Panc1 (cell line): ENCODE measurements around the gene SIRT5. TPM values are rescaled to one million over a fixed set of nuclear protein-coding genes. Genes with fewer than 3 reads are reported as not detected.
A peak's percentile ranks its signal among the peaks of the same experiment; 100 is the strongest.

Experiments used
- ATAC-seq: fragments of 200-7000 bp; cut with Tn5 transposase; 2 replicates; pipeline ENCODE4 v1.9.1; 2020; ENCODE audit warnings: mild to moderate bottlenecking, moderate library complexity
- BruUV-seq: library from RNA; stranded (reverse); fragments of 400-500 nt; replicated peaks from 2 replicates; lab custom pipeline; 2021; lab: Mats Ljungman, UMichigan
- CTCF ChIA-PET: fragments of 300-600 bp; sonication (Branson Sonifier 250); formaldehyde crosslinking; loops from one replicate; lab custom pipeline; 2022; ENCODE audit warnings: antibody characterized with exemption; lab: Charles Lee
- POLR2A ChIA-PET: fragments of 300-600 bp; sonication (Branson Sonifier 250); formaldehyde crosslinking; loops from one replicate; lab custom pipeline; 2022; ENCODE audit warnings: antibody characterized with exemption; lab: Charles Lee
- DNase-seq: peaks from one replicate; pipeline ENCODE4 v3.0.0-alpha.2; 2010; ENCODE audit warnings: low read depth, low spot score
- H3K27ac ChIP-seq: 2 replicates; pipeline ENCODE4 v1.5.1; 2011; ENCODE audit warnings: mild to moderate bottlenecking, low read length, inconsistent platforms
- H3K27me3 ChIP-seq: fragments of 200-500 bp; sonication (Bioruptor generic); 2 replicates; pipeline ENCODE4 v1.6.0; 2014; ENCODE audit warnings: low read length, inconsistent platforms; ENCODE audit not compliant: control insufficient read depth, insufficient read depth
- H3K36me3 ChIP-seq: fragments of 200-500 bp; sonication (Bioruptor generic); 2 replicates; pipeline ENCODE4 v1.5.1; 2014; ENCODE audit warnings: inconsistent platforms, mild to moderate bottlenecking, low read length, moderate library complexity; ENCODE audit not compliant: control insufficient read depth, insufficient read depth
- H3K4me1 ChIP-seq: 2 replicates; pipeline ENCODE4 v1.5.1; 2011; ENCODE audit warnings: inconsistent platforms, mild to moderate bottlenecking, low read length, moderate library complexity; ENCODE audit not compliant: control insufficient read depth, insufficient read depth
- H3K4me3 ChIP-seq, 2 experiments: 2 replicates each; pipeline ENCODE4 v1.5.1; 2011 to 2012; ENCODE audit warnings: low read depth in 2 of 2, low read length in 2 of 2, mild to moderate bottlenecking in 2 of 2, inconsistent platforms in 1 of 2, moderate library complexity in 1 of 2
- H3K9me3 ChIP-seq: fragments of 200-500 bp; sonication (Bioruptor generic); 2 replicates; pipeline ENCODE4 v1.5.1; 2014; ENCODE audit warnings: low read depth, mild to moderate bottlenecking, inconsistent platforms, low read length, moderate library complexity; ENCODE audit not compliant: control insufficient read depth, insufficient read depth
- POLR2AphosphoS5 ChIP-seq: IDR thresholded peaks from 2 replicates; pipeline ENCODE4 v1.6.1; 2012; ENCODE audit warnings: mild to moderate bottlenecking, low read depth, low read length, moderate library complexity
- SIN3A ChIP-seq: IDR thresholded peaks from 2 replicates; pipeline ENCODE4 v1.6.1; 2012; ENCODE audit warnings: low read depth, mild to moderate bottlenecking, low read length, moderate library complexity, borderline replicate concordance; ENCODE audit not compliant: insufficient read depth
- TCF7L2 ChIP-seq: IDR thresholded peaks from 2 replicates; pipeline ENCODE4 v1.6.1; 2011; ENCODE audit warnings: mild to moderate bottlenecking, low read depth, low read length, inconsistent platforms
- in situ Hi-C: cut with HindIII; loops from 2 replicates; pipeline ENCODE4 v1.10.0; 2016; ENCODE audit warnings: low sequenced_read_pairs, low pct_unique_long_range_greater_than_20kb
- intact Hi-C: fragments of 100-400 bp; cut with micrococcal nuclease; formaldehyde crosslinking; loops from one replicate; pipeline ENCODE4 v1.10.0; 2022; ENCODE audit not compliant: unreplicated experiment
- total RNA-seq: library from RNA; stranded (reverse); gene quantifications from one replicate; pipeline ENCODE4 v1.2.1, GENCODE V29; 2021; ENCODE audit not compliant: unreplicated experiment
- TF ChIP-seq, protein P1 (sequence below): fragments of 450-650 bp; IDR thresholded peaks from 2 replicates; pipeline ENCODE4 v1.5.1; 2017; ENCODE audit warnings: mild to moderate bottlenecking
- TF ChIP-seq, protein P2 (sequence below), 2 experiments: IDR thresholded peaks; 2 replicates each; pipeline ENCODE4 v1.6.1; 2011 to 2012; ENCODE audit warnings: low read depth in 2 of 2, control low read depth in 1 of 2, low read length in 1 of 2, mild to moderate bottlenecking in 1 of 2, moderate library complexity in 1 of 2; ENCODE audit not compliant: insufficient read depth in 1 of 2

SIRT5 gene
- total RNA-seq, 1 experiment from 2014 or later: 11.0 TPM

DNA sequence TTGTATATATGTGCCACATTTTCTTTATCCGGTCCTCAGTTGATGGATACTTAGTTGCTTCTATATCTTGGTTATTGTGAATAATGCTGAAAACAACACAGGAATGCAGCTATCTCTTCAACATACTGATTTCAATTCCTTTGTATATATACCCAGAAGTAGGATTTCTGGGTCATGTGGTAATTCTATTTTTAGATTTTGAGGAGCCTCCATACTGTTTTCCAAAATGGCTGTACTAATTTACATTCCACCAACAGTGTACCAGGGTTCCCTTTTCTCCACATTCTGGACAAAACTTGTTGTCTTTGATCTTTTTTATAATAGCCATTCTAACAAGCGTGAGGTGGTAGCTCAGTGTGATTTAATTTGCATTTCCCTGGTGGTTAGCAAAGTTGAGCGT lies 1.6 kb downstream of the SIRT5 start:
- no peak for TF ChIP-seq SIN3A
- TF ChIP-seq, protein P1, sequence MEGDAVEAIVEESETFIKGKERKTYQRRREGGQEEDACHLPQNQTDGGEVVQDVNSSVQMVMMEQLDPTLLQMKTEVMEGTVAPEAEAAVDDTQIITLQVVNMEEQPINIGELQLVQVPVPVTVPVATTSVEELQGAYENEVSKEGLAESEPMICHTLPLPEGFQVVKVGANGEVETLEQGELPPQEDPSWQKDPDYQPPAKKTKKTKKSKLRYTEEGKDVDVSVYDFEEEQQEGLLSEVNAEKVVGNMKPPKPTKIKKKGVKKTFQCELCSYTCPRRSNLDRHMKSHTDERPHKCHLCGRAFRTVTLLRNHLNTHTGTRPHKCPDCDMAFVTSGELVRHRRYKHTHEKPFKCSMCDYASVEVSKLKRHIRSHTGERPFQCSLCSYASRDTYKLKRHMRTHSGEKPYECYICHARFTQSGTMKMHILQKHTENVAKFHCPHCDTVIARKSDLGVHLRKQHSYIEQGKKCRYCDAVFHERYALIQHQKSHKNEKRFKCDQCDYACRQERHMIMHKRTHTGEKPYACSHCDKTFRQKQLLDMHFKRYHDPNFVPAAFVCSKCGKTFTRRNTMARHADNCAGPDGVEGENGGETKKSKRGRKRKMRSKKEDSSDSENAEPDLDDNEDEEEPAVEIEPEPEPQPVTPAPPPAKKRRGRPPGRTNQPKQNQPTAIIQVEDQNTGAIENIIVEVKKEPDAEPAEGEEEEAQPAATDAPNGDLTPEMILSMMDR: no peak
- TF ChIP-seq, protein P2, sequence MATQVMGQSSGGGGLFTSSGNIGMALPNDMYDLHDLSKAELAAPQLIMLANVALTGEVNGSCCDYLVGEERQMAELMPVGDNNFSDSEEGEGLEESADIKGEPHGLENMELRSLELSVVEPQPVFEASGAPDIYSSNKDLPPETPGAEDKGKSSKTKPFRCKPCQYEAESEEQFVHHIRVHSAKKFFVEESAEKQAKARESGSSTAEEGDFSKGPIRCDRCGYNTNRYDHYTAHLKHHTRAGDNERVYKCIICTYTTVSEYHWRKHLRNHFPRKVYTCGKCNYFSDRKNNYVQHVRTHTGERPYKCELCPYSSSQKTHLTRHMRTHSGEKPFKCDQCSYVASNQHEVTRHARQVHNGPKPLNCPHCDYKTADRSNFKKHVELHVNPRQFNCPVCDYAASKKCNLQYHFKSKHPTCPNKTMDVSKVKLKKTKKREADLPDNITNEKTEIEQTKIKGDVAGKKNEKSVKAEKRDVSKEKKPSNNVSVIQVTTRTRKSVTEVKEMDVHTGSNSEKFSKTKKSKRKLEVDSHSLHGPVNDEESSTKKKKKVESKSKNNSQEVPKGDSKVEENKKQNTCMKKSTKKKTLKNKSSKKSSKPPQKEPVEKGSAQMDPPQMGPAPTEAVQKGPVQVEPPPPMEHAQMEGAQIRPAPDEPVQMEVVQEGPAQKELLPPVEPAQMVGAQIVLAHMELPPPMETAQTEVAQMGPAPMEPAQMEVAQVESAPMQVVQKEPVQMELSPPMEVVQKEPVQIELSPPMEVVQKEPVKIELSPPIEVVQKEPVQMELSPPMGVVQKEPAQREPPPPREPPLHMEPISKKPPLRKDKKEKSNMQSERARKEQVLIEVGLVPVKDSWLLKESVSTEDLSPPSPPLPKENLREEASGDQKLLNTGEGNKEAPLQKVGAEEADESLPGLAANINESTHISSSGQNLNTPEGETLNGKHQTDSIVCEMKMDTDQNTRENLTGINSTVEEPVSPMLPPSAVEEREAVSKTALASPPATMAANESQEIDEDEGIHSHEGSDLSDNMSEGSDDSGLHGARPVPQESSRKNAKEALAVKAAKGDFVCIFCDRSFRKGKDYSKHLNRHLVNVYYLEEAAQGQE (IDR thresholded peaks at IDR 0.05; ENCODE audit: insufficient read depth in 1 of 2, low read depth in 2 of 2, low read length in 1 of 2): no peak
- TF ChIP-seq TCF7L2: no peak
- no peak for TF ChIP-seq POLR2AphosphoS5
- no peak for DNase-seq
- H3K4me1 ChIP-seq: peaks cover 11% of the 10 kb centered on the region; the same call in 1 of the 2 replicates
- ATAC-seq: no peak
- ChIA-PET CTCF (no interaction called here), POLR2A (no interaction called here)
- BruUV-seq: TSS peak; percentile 71
- intact Hi-C loops (loop anchor here (10.0 kb wide), 1 partner anchor 241 kb away; no protein-coding TSS in a partner anchor), in situ Hi-C loops (no loop called here)
- no peak overlapping the region for H3K27ac ChIP-seq
- H3K27me3 ChIP-seq: no peaks in the 10 kb centered on the region
- H3K9me3 ChIP-seq: no peaks in the 10 kb centered on the region
- no peak overlapping the region for H3K4me3 ChIP-seq
- H3K36me3 ChIP-seq: no peaks in the 10 kb centered on the region

DNA sequence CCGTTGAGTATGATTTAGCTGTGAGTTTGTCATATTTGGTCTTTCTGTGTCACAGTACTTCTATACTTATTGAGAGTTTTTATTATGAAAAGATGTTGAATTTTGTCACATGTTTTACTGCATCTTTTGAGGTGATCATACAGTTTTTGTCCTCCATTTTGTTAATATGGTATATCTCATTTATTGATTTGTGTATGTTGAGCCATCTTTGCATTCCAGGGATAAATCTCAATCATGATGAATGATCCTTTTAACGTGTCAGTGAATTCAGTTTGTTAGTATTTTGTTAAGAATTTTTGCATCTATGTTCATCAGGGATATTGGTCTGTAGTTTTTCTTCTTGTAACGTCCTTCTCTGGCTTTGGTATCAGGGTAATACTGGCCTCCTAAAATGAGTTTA lies 3.5 kb downstream of the SIRT5 start:
- ATAC-seq: no peak
- BruUV-seq: no TSS peak
- DNase-seq: no peak
- H3K27me3 ChIP-seq: no peaks in the 10 kb centered on the region
- no peak overlapping the region for H3K27ac ChIP-seq
- ChIA-PET CTCF (no interaction called here), POLR2A (no interaction called here)
- no peaks in the 10 kb centered on the region; the same call in 1 of the 2 replicates for H3K36me3 ChIP-seq
- intact Hi-C loops: loop anchor here (10.0 kb wide), 1 partner anchor 243 kb away; no protein-coding TSS in a partner anchor
- in situ Hi-C loops: no loop called here
- H3K4me1 ChIP-seq: peaks cover 11% of the 10 kb centered on the region; the same call in 1 of the 2 replicates
- H3K9me3 ChIP-seq: no peaks in the 10 kb centered on the region
- TF ChIP-seq POLR2AphosphoS5 (no peak), TCF7L2 (no peak), SIN3A (no peak)
- TF ChIP-seq, protein P1: no peak
- TF ChIP-seq, protein P2 (IDR thresholded peaks at IDR 0.05; ENCODE audit: insufficient read depth in 1 of 2, low read depth in 2 of 2, low read length in 1 of 2): no peak
- no peak overlapping the region for H3K4me3 ChIP-seq
